ENCODE measurements around the gene CEACAM18. TPM values are rescaled to one million over a fixed set of nuclear protein-coding genes. Genes with fewer than 3 reads are reported as not detected.
A peak's percentile ranks its signal among the peaks of the same experiment; 100 is the strongest.

Gene CEACAM18
- total RNA-seq, 2 donors from 2014 or later = not detected

GRCh38 chr19:51507192-51507591, 28.9 kb downstream of the CEACAM18 start:
- WGBS, 2 donors = 32 to 47% methylated on average over 3 of the region's 3 CpGs
- Histone ChIP-seq H3K27ac (no peak overlapping the region), H3K36me3 (replicated peaks in 1 of 2; ENCODE audit: insufficient read depth in 1 of 2, low read depth in 2 of 2) (no peaks in the 10 kb centered on the region), H3K27me3 (no peaks in the 10 kb centered on the region), H3K4me3 (no peak overlapping the region), H3K9me3 (no peaks in the 10 kb centered on the region), H3K4me1 (no peaks in the 10 kb centered on the region)
- TF ChIP-seq, protein P1, sequence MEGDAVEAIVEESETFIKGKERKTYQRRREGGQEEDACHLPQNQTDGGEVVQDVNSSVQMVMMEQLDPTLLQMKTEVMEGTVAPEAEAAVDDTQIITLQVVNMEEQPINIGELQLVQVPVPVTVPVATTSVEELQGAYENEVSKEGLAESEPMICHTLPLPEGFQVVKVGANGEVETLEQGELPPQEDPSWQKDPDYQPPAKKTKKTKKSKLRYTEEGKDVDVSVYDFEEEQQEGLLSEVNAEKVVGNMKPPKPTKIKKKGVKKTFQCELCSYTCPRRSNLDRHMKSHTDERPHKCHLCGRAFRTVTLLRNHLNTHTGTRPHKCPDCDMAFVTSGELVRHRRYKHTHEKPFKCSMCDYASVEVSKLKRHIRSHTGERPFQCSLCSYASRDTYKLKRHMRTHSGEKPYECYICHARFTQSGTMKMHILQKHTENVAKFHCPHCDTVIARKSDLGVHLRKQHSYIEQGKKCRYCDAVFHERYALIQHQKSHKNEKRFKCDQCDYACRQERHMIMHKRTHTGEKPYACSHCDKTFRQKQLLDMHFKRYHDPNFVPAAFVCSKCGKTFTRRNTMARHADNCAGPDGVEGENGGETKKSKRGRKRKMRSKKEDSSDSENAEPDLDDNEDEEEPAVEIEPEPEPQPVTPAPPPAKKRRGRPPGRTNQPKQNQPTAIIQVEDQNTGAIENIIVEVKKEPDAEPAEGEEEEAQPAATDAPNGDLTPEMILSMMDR (IDR thresholded peaks at IDR 0.05) = no peak
- no peak for TF ChIP-seq POLR2A (IDR thresholded peaks at IDR 0.05)
- no peak for ATAC-seq
- peak in 1 of 4 donors; percentile 12 for DNase-seq
- intact Hi-C loops (cut with DNase I) = no loop called here

GRCh38 chr19:51507640-51508058, 29.3 kb downstream of the CEACAM18 start:
- ATAC-seq (no peak), DNase-seq (no peak)
- TF ChIP-seq, protein P1 (IDR thresholded peaks at IDR 0.05) = no peak
- no peak for TF ChIP-seq POLR2A (IDR thresholded peaks at IDR 0.05)
- 52 to 57% methylated on average over 6 of the region's 6 CpGs for WGBS, 2 donors
- intact Hi-C loops (cut with DNase I) = no loop called here
- Histone ChIP-seq H3K27ac (no peak overlapping the region), H3K4me3 (no peak overlapping the region), H3K4me1 (no peaks in the 10 kb centered on the region), H3K9me3 (no peaks in the 10 kb centered on the region), H3K27me3 (no peaks in the 10 kb centered on the region), H3K36me3 (replicated peaks in 1 of 2; ENCODE audit: insufficient read depth in 1 of 2, low read depth in 2 of 2) (no peaks in the 10 kb centered on the region)

GRCh38 chr19:51508059-51508733, 29.9 kb downstream of the CEACAM18 start:
- H3K36me3 ChIP-seq (replicated peaks in 1 of 2; ENCODE audit: insufficient read depth in 1 of 2, low read depth in 2 of 2) = no peaks in the 10 kb centered on the region
- ATAC-seq (no peak), DNase-seq (no peak)
- no peak for TF ChIP-seq POLR2A (IDR thresholded peaks at IDR 0.05)
- TF ChIP-seq, protein P1 (IDR thresholded peaks at IDR 0.05) = no peak
- no peak overlapping the region for H3K27ac ChIP-seq
- H3K4me3 ChIP-seq = no peak overlapping the region
- WGBS, 2 donors = 36 to 45% methylated on average over 3 of the region's 3 CpGs
- no peaks in the 10 kb centered on the region for H3K27me3 ChIP-seq
- H3K9me3 ChIP-seq = no peaks in the 10 kb centered on the region
- H3K4me1 ChIP-seq = no peaks in the 10 kb centered on the region
- intact Hi-C loops (cut with DNase I) = no loop called here

GRCh38 chr19:51509823-51510660, 31.7 kb downstream of the CEACAM18 start:
- WGBS, 2 donors = 26 to 41% methylated on average over 7 of the region's 7 CpGs
- intact Hi-C loops (cut with DNase I) = no loop called here
- no peak overlapping the region for H3K4me3 ChIP-seq
- H3K4me1 ChIP-seq = no peaks in the 10 kb centered on the region
- DNase-seq = no peak
- no peaks in the 10 kb centered on the region for H3K27me3 ChIP-seq
- ATAC-seq = no peak
- H3K36me3 ChIP-seq (replicated peaks in 1 of 2; ENCODE audit: insufficient read depth in 1 of 2, low read depth in 2 of 2) = no peaks in the 10 kb centered on the region
- H3K9me3 ChIP-seq = no peaks in the 10 kb centered on the region
- no peak overlapping the region for H3K27ac ChIP-seq
- TF ChIP-seq, protein P1 (IDR thresholded peaks at IDR 0.05) = no peak
- TF ChIP-seq POLR2A (IDR thresholded peaks at IDR 0.05) = no peak

Measured in body of pancreas (tissue), 4 donors.